Measurements from ENCODE around the gene TMEM18. TPM values are rescaled to one million over a fixed set of nuclear protein-coding genes. Genes with fewer than 3 reads are reported as not detected.
A peak's percentile ranks its signal among the peaks of the same experiment; 100 is the strongest.

TMEM18 gene
- total and polyA plus RNA-seq, 2 of the 13 experiments (the other 11 are each of a cell fraction or from before 2014, with no cell fraction given) = 45.9 to 49.4 TPM

GRCh38 chr2:677056-677958, at the start of gene TMEM18 (continued):
- TF ChIP-seq KMT2B (CRISPR knock-in tag; IDR thresholded peaks at IDR 0.05) (peak; percentile 90), ZNF354B (CRISPR knock-in tag; IDR thresholded peaks at IDR 0.05) (peak; percentile 98), MIER2 (CRISPR knock-in tag; IDR thresholded peaks at IDR 0.05) (peak; percentile 29; the same call in 1 of the 2 replicates), RXRB (CRISPR knock-in tag; IDR thresholded peaks at IDR 0.05; ENCODE audit: borderline replicate concordance) (peak; percentile 75; the same call in 1 of the 2 replicates), NPAS2 (CRISPR knock-in tag; IDR thresholded peaks at IDR 0.05; ENCODE audit: borderline replicate concordance) (no peak), ZNF430 (CRISPR knock-in tag; IDR thresholded peaks at IDR 0.05) (peak; percentile 74; the same call in 1 of the 2 replicates), ZNF530 (CRISPR knock-in tag; IDR thresholded peaks at IDR 0.05; ENCODE audit: low read depth) (no peak), ZNF234 (CRISPR knock-in tag; conservative IDR thresholded peaks at IDR 0.05) (peak; percentile 92), FLYWCH1 (CRISPR knock-in tag; IDR thresholded peaks at IDR 0.05) (no peak), RBM39 (IDR thresholded peaks at IDR 0.05; ENCODE audit: low read depth, low read length, poor library complexity, severe bottlenecking) (peak; percentile 99), ZNF766 (CRISPR knock-in tag; IDR thresholded peaks at IDR 0.05; ENCODE audit: borderline replicate concordance) (peak; percentile 89; the same call in 1 of the 2 replicates), ZNF382 (CRISPR knock-in tag; IDR thresholded peaks at IDR 0.05; ENCODE audit: borderline replicate concordance) (no peak), ZNF3 (CRISPR knock-in tag; IDR thresholded peaks at IDR 0.05) (0 out of 2 replicates have a peak, but pooled peaks have one; percentile 41), ZSCAN22 (CRISPR knock-in tag; IDR thresholded peaks at IDR 0.05) (no peak)
- TF ChIP-seq, protein P1, sequence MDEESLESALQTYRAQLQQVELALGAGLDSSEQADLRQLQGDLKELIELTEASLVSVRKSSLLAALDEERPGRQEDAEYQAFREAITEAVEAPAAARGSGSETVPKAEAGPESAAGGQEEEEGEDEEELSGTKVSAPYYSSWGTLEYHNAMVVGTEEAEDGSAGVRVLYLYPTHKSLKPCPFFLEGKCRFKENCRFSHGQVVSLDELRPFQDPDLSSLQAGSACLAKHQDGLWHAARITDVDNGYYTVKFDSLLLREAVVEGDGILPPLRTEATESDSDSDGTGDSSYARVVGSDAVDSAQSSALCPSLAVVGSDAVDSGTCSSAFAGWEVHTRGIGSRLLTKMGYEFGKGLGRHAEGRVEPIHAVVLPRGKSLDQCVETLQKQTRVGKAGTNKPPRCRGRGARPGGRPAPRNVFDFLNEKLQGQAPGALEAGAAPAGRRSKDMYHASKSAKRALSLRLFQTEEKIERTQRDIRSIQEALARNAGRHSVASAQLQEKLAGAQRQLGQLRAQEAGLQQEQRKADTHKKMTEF (CRISPR knock-in tag; IDR thresholded peaks at IDR 0.05) = peak; percentile 97
- TF ChIP-seq, protein P2, sequence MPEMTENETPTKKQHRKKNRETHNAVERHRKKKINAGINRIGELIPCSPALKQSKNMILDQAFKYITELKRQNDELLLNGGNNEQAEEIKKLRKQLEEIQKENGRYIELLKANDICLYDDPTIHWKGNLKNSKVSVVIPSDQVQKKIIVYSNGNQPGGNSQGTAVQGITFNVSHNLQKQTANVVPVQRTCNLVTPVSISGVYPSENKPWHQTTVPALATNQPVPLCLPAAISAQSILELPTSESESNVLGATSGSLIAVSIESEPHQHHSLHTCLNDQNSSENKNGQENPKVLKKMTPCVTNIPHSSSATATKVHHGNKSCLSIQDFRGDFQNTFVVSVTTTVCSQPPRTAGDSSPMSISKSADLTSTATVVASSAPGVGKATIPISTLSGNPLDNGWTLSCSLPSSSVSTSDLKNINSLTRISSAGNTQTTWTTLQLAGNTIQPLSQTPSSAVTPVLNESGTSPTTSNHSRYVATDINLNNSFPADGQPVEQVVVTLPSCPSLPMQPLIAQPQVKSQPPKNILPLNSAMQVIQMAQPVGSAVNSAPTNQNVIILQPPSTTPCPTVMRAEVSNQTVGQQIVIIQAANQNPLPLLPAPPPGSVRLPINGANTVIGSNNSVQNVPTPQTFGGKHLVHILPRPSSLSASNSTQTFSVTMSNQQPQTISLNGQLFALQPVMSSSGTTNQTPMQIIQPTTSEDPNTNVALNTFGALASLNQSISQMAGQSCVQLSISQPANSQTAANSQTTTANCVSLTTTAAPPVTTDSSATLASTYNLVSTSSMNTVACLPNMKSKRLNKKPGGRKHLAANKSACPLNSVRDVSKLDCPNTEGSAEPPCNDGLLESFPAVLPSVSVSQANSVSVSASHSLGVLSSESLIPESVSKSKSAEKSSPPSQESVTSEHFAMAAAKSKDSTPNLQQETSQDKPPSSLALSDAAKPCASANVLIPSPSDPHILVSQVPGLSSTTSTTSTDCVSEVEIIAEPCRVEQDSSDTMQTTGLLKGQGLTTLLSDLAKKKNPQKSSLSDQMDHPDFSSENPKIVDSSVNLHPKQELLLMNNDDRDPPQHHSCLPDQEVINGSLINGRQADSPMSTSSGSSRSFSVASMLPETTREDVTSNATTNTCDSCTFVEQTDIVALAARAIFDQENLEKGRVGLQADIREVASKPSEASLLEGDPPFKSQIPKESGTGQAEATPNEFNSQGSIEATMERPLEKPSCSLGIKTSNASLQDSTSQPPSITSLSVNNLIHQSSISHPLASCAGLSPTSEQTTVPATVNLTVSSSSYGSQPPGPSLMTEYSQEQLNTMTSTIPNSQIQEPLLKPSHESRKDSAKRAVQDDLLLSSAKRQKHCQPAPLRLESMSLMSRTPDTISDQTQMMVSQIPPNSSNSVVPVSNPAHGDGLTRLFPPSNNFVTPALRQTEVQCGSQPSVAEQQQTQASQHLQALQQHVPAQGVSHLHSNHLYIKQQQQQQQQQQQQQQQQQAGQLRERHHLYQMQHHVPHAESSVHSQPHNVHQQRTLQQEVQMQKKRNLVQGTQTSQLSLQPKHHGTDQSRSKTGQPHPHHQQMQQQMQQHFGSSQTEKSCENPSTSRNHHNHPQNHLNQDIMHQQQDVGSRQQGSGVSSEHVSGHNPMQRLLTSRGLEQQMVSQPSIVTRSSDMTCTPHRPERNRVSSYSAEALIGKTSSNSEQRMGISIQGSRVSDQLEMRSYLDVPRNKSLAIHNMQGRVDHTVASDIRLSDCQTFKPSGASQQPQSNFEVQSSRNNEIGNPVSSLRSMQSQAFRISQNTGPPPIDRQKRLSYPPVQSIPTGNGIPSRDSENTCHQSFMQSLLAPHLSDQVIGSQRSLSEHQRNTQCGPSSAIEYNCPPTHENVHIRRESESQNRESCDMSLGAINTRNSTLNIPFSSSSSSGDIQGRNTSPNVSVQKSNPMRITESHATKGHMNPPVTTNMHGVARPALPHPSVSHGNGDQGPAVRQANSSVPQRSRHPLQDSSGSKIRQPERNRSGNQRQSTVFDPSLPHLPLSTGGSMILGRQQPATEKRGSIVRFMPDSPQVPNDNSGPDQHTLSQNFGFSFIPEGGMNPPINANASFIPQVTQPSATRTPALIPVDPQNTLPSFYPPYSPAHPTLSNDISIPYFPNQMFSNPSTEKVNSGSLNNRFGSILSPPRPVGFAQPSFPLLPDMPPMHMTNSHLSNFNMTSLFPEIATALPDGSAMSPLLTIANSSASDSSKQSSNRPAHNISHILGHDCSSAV (CRISPR knock-in tag; IDR thresholded peaks at IDR 0.05; ENCODE audit: borderline replicate concordance) = peak; percentile 91; the same call in 1 of the 2 replicates

Measured in HepG2 (cell line).